Osteoblast (primary cell): ENCODE results near the gene SBK2. TPM values are rescaled to one million over a fixed set of nuclear protein-coding genes. Genes with fewer than 3 reads are reported as not detected.

Experiments used
- DNase-seq: peaks from one replicate; pipeline ENCODE4 v3.0.0; 2011; ENCODE audit warnings: low spot score, mixed read lengths; ENCODE audit not compliant: insufficient read length; ENCODE audit errors: missing footprints
- H2AFZ ChIP-seq: 2 replicates; pipeline ENCODE4 v1.6.0; 2011; ENCODE audit warnings: mild to moderate bottlenecking, low read length
- H3K27ac ChIP-seq: 2 replicates; pipeline ENCODE4 v1.5.1; 2011; ENCODE audit warnings: mild to moderate bottlenecking, low read depth, low read length, moderate library complexity
- H3K27me3 ChIP-seq: 2 replicates; pipeline ENCODE4 v1.6.0; 2012; ENCODE audit warnings: mild to moderate bottlenecking, control low read depth, inconsistent platforms, low read length, moderate library complexity; ENCODE audit not compliant: insufficient read depth
- H3K36me3 ChIP-seq: 2 replicates; pipeline ENCODE4 v1.5.1; 2011; ENCODE audit warnings: mild to moderate bottlenecking, low read length, control low read depth, moderate library complexity; ENCODE audit not compliant: insufficient read depth
- H3K4me1 ChIP-seq: 2 replicates; pipeline ENCODE4 v1.5.1; 2011; ENCODE audit warnings: mild to moderate bottlenecking, low read length, control low read depth, moderate library complexity; ENCODE audit not compliant: insufficient read depth
- H3K4me2 ChIP-seq: 2 replicates; pipeline ENCODE4 v1.6.0; 2011; ENCODE audit warnings: mild to moderate bottlenecking, low read length; ENCODE audit not compliant: insufficient read depth
- H3K4me3 ChIP-seq: fragments of 200-600 bp; sonication (generic); 3 replicates; pipeline ENCODE4 v1.5.1; 2012; ENCODE audit warnings: mild to moderate bottlenecking, low read length, inconsistent platforms; ENCODE audit not compliant: insufficient read depth
- H3K79me2 ChIP-seq: 2 replicates; pipeline ENCODE4 v1.6.0; 2012; ENCODE audit warnings: mild to moderate bottlenecking, low read length, control low read depth, inconsistent platforms; ENCODE audit not compliant: insufficient read depth
- H3K9me3 ChIP-seq: 2 replicates; pipeline ENCODE4 v1.5.1; 2011; ENCODE audit warnings: low read depth, low read length, control low read depth
- H4K20me1 ChIP-seq: 2 replicates; pipeline ENCODE4 v1.6.0; 2012; ENCODE audit warnings: mild to moderate bottlenecking, low read length, control low read depth; ENCODE audit not compliant: insufficient read depth
- CTCF ChIP-seq: IDR thresholded peaks from 2 replicates; pipeline ENCODE4 v1.5.1; 2011; ENCODE audit warnings: mild to moderate bottlenecking, low read depth, low read length, moderate library complexity; ENCODE audit errors: extremely low read depth
- total RNA-seq: library from RNA; depleted of rRNA; stranded (reverse); fragments of >200 nt; gene quantifications from 2 replicates; pipeline ENCODE4 v1.2.3, GENCODE V29; 2012

The SBK2 gene
- total RNA-seq, 1 donor: not detected

DNA sequence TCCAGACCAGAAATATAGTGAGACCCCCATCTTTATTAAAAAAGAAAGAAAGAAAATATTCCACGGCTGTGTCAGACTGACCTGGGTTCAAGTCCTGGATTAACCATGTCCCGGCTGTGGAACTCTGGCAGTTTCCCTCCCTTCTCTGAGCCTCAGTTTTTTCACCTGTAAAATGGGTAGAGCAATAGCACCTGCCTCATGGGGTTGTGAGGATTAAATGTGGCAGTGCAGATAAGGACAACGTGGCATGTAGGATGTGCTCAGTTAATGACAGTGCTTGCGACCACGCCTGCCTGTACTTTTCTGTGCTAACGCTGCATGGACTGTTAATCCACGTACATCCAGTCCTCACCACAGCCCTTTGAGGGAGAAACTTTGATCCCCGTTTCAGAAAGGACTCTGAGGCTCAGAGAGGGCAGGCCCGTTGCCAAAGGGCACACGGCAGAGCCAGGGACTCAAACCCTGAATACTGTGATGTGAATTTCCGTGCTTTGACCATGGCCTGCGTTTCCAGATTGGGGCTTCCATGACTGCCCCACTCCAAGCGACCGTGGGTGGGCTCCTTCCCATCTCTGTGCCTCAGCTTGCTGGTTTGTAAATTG, 16.1 kb downstream of the SBK2 start:
- Histone ChIP-seq H3K27ac (peak overlapping the region; percentile 56), H3K4me3 (no peak overlapping the region), H4K20me1 (no peaks in the 10 kb centered on the region), H3K36me3 (no peaks in the 10 kb centered on the region), H3K9me3 (no peaks in the 10 kb centered on the region), H3K79me2 (no peaks in the 10 kb centered on the region), H2AFZ (no peak overlapping the region), H3K4me2 (no peak overlapping the region), H3K4me1 (peaks cover 9% of the 10 kb centered on the region), H3K27me3 (no peaks in the 10 kb centered on the region)
- no peak for TF ChIP-seq CTCF
- peak; percentile 27 for DNase-seq

GRCh38 chr19:55519451-55520311, 17.3 kb downstream of the SBK2 start:
- Histone ChIP-seq H2AFZ (no peak overlapping the region), H3K4me2 (no peak overlapping the region), H4K20me1 (no peaks in the 10 kb centered on the region), H3K4me1 (peaks cover 9% of the 10 kb centered on the region), H3K27me3 (no peaks in the 10 kb centered on the region), H3K4me3 (no peak overlapping the region), H3K36me3 (peaks cover 3% of the 10 kb centered on the region), H3K9me3 (no peaks in the 10 kb centered on the region), H3K79me2 (no peaks in the 10 kb centered on the region), H3K27ac (peak overlapping the region; percentile 78)
- DNase-seq: peak; percentile 98
- no peak for TF ChIP-seq CTCF

- TF ChIP-seq CTCF: peak; percentile 75
- peaks cover 9% of the 10 kb centered on the region for H3K4me1 ChIP-seq
- peaks cover 19% of the 10 kb centered on the region for H3K36me3 ChIP-seq
- peak overlapping the region; percentile 62 for H3K4me3 ChIP-seq
- H3K27ac ChIP-seq: peak overlapping the region; percentile 73
- H4K20me1 ChIP-seq: no peaks in the 10 kb centered on the region
- no peaks in the 10 kb centered on the region for H3K27me3 ChIP-seq
- H3K79me2 ChIP-seq: no peaks in the 10 kb centered on the region
- DNase-seq: peak; percentile 99
- no peaks in the 10 kb centered on the region for H3K9me3 ChIP-seq
- H3K4me2 ChIP-seq: peak overlapping the region; percentile 72
- no peak overlapping the region for H2AFZ ChIP-seq
Observed at GRCh38 chr19:55516878-55517620, 19.9 kb downstream of the SBK2 start.
